Stimulated activated CD4-positive, alpha-beta T cell treated with anti-CD3 and anti-CD28 coated beads, Interleukin-1b, Interleukin-23, amount 100 ng/mL, for 4 hours (primary cell): ENCODE measurements around the gene RFX2.
"Not testable (repeated sequence)": the region's sequence is repeated elsewhere in the genome, so short reads cannot be mapped to it uniquely, and the experiment has no call there.

Experiments used
- DNase-seq, 2 donors: peaks; one replicate each; pipeline ENCODE4 v3.0.0-alpha.2; 2020; ENCODE audit warnings: low read depth in 2 of 2

The RFX2 gene

DNA sequence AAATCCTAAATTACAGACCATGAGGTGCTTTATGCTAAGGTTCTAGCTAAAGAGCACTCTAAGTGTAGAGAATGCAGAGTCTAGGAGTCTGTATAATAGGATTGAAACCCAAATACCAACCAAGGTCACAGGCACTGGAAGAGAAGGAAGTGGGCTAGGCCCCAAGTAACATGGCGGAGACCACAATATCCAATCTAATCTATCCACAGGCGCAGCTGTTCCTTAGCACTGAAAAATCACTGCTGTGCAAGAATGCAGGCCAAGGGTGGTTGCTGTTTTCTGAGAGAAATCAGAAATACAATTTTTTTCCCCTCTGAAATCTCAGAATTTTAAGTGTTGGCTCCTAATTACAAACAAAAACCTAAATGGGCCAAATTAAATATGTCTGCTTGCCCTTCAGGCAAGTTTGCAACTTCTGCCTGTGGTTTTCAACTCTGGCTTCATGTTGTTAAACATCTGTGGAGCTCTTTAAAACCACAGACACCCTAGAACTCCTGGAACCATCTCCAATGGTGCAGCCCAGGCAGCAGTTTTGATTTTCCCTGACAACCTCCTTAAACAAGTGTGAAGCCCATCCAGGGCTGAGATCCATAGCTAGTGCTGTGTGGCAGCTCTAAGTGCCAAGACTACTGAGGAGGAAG lies 138.5 kb downstream of the RFX2 start:
- DNase-seq: no peak

- DNase-seq: no peak
Measured at GRCh38 chr19:5969476-5969875, 140.8 kb downstream of the RFX2 start.

DNA sequence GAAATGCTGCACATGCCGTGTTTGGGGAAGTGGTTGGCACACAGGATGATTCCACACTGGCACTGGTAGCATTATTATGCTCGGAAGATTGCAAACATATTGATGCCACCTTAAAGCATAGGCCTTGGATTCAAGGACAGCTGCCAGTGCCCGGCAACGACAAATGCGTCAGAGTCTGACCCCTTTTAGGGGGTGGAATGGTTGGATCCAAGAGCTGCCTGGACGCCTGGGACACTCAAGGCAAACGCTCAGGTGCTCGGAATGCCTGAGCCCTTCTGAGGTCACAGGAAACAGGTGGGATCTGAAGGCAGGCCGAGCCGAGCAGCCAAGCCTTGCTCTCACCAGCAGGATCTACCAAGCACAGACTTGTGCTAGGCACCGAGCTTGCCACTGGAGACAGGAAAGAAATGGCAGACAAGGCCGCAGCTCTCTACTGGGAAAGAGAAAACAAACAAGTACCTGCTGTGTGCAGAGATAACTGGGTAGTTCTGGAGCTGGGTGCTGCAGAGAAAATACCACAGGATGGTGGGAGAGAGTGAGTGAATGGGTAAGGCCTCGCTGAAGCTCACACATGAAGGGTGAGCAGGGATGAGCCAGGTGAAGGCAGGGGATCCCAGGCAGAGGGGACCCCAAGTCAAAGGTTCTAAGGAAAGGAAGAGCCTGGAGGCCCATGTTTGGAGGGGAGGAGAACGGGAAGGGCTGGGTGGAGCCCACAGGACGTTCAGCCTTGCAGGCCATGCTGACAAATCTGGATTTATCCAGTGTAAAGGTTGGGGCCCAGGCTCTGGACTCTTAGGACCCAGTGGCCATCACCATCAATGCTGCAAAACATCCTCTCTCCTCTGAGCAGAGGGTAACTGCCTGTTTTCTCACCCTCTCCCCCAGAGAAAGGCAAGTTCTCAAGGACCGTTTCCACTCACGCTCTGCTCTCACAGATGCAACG lies 141.6 kb downstream of the RFX2 start:
- DNase-seq: no peak

- peak; percentile 41 to 49 for DNase-seq
Measured at GRCh38 chr19:5967994-5968430, 142.3 kb downstream of the RFX2 start.

- DNase-seq: no peak
Measured at GRCh38 chr19:5967571-5967970, 142.7 kb downstream of the RFX2 start.

DNA sequence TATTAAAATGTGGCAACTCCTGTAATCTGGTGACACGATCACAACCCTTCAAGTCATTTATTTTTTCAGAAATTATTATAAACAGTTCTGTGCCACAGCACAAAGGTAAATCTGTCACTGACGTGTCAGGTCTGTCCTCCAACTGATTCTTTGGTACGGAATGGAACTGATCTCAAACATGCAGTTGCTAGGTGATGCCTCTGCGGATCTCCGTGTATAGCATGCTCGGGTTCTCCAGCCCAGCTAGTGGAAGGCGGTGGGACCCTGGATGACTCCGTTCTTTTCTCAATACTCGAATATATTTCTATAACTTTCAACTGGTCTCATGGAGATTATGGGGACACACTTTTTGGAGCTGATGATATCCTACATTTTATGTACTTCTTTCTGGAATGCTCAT lies 143.4 kb downstream of the RFX2 start:
- DNase-seq: no peak

- DNase-seq: no peak
Measured at GRCh38 chr19:5966215-5966614, 144.1 kb downstream of the RFX2 start.

GRCh38 chr19:5964816-5965565 lies 145.3 kb downstream of the RFX2 start:
- DNase-seq: no peak

DNA sequence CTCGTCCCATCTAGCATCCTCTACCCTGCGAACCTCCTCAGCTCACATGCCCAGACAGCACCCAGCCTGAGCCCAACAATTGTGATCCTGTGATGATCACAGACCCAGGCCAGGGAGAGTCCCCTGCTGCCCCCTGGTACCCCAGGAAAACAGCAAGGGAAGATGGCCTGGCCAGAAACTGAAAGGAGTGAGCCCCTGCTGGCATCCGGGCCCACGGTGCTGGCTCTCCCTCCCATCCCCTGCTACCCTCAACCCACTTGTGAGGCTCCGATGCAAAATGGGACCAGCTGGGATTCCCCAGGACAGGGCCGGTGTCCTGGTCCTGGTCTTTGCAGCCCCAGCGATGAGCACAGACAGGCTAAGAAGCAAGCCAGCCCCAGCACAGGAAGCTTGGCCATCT lies 146.4 kb downstream of the RFX2 start:
- no peak for DNase-seq

- not testable (repeated sequence) for DNase-seq
Measured at GRCh38 chr19:5963259-5963658, 147.0 kb downstream of the RFX2 start.

- peak in 1 of 2 donors; percentile 38 for DNase-seq
Measured at GRCh38 chr19:5961969-5962945, 148.0 kb downstream of the RFX2 start.

GRCh38 chr19:5961641-5961968 lies 148.7 kb downstream of the RFX2 start:
- not testable (repeated sequence) for DNase-seq

GRCh38 chr19:5960005-5961001 lies 150.0 kb downstream of the RFX2 start:
- no peak for DNase-seq

GRCh38 chr19:5959260-5960004 lies 150.9 kb downstream of the RFX2 start:
- DNase-seq: no peak

GRCh38 chr19:5958851-5959122 lies 151.5 kb downstream of the RFX2 start:
- no peak for DNase-seq

GRCh38 chr19:5958074-5958850 lies 152.0 kb downstream of the RFX2 start:
- DNase-seq: no peak

- DNase-seq: no peak
Measured at GRCh38 chr19:5957170-5957569, 153.1 kb downstream of the RFX2 start.

DNA sequence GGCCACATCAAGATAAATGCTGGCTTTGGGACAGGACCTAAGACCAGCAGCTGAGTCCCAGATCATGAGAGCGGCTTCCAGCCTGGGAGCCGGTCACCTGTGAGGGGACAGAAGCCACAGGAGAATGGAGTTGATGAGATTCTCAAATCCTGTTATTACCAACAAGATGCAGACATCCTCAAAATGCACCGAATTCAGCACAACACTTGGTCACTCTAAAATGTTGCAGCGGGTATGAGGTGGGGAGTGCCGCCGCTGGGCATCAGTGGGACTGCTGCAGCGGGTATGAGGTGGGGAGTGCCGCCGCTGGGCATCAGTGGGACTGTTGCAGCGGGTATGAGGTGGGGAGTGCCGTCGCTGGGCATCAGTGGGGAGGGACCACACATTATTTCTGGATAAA lies 153.6 kb downstream of the RFX2 start:
- no peak for DNase-seq

GRCh38 chr19:5956323-5956722 lies 154.0 kb downstream of the RFX2 start:
- DNase-seq: no peak
